ENCODE measurements around the gene EXOC3.
"Not testable (repeated sequence)": the region's sequence is repeated elsewhere in the genome, so short reads cannot be mapped to it uniquely, and the experiment has no call there.

- not testable (repeated sequence) for TF ChIP-seq POLR2A, POLR2AphosphoS5 (IDR thresholded peaks at IDR 0.05; ENCODE audit: low read depth, low read length)
Observed at GRCh38 chr5:402219-402614, 40.8 kb upstream of the EXOC3 start.
